GM18519 (cell line): ENCODE measurements around the gene PAM16.

ENCODE experiments used
- ATAC-seq: cut with Tn5 transposase; IDR thresholded peaks from one replicate; pipeline ENCODE4 v1.9.1; 2021; ENCODE audit warnings: mild to moderate bottlenecking, moderate library complexity; ENCODE audit not compliant: unreplicated experiment, low FRiP score

Gene PAM16

GRCh38 chr16:4322121-4323052 lies 28.7 kb downstream of the PAM16 start:
- ATAC-seq: no peak

- ATAC-seq: no peak
These were observed 29.6 kb downstream of the PAM16 start for GRCh38 chr16:4321286-4322120.

GRCh38 chr16:4320571-4321137 lies 30.5 kb downstream of the PAM16 start:
- no peak for ATAC-seq

- ATAC-seq: no peak
These were observed 31.4 kb downstream of the PAM16 start for GRCh38 chr16:4319454-4320421.

- no peak for ATAC-seq
These were observed 32.2 kb downstream of the PAM16 start for GRCh38 chr16:4318967-4319366.

GRCh38 chr16:4318451-4318910 lies 32.6 kb downstream of the PAM16 start:
- no peak for ATAC-seq

GRCh38 chr16:4317532-4318450 lies 33.3 kb downstream of the PAM16 start:
- no peak for ATAC-seq

GRCh38 chr16:4316864-4317531 lies 34.1 kb downstream of the PAM16 start:
- no peak for ATAC-seq

GRCh38 chr16:4316108-4316863 lies 34.8 kb downstream of the PAM16 start:
- no peak for ATAC-seq

GRCh38 chr16:4315186-4316107 lies 35.7 kb downstream of the PAM16 start, which contains the start of gene GLIS2:
TSS of gene GLIS2 (plus strand) at chr16:4316067. CDS start at chr16:4332281, 16,214 bp downstream.
- ATAC-seq: no peak

GRCh38 chr16:4314532-4315185 lies 36.5 kb downstream of the PAM16 start:
- ATAC-seq: no peak

- no peak for ATAC-seq
These were observed 37.3 kb downstream of the PAM16 start for GRCh38 chr16:4313563-4314531.

GRCh38 chr16:4309833-4310266 lies 41.3 kb downstream of the PAM16 start:
- no peak for ATAC-seq

GRCh38 chr16:4309102-4309832 lies 41.9 kb downstream of the PAM16 start:
- ATAC-seq: no peak
